ENCODE measurements around the gene TMPRSS3.

DNA sequence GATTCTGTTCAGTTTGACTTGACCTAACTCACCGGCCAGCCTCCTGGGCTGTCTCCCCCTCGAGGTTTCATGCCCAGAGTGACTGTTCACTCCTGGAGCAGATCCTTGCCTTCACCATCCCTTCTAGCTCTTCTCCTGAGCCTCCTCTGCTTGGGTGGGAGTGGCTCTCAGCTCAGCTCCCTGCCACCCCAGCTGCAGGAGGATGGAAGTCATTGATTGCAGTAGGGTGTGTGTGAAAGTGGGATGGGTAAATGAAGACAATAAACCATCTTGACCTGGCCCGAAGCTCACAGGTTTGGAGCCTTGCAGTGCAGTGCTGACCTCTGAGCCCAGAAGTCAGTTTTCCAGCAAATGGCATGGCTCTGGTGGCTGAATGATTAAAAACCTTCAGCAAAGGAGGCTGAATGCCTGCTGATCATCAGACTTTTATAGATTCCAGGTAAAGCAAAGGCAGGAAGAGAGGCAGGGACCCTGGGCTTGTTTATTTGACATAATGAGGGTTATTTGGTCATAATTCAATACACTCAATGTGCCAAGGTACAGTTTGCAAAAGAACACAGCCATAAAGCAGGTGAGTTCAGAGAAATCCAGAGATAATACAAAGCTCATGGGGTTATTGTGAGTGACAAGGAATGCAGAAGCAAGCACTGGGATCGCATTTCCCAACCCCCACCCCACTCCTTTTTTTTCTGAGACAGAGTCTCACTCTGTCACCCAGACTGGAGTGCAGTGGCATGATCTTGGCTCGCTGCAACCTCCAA is 63.1 kb downstream of the TMPRSS3 start:
- TF ChIP-seq, protein P1, sequence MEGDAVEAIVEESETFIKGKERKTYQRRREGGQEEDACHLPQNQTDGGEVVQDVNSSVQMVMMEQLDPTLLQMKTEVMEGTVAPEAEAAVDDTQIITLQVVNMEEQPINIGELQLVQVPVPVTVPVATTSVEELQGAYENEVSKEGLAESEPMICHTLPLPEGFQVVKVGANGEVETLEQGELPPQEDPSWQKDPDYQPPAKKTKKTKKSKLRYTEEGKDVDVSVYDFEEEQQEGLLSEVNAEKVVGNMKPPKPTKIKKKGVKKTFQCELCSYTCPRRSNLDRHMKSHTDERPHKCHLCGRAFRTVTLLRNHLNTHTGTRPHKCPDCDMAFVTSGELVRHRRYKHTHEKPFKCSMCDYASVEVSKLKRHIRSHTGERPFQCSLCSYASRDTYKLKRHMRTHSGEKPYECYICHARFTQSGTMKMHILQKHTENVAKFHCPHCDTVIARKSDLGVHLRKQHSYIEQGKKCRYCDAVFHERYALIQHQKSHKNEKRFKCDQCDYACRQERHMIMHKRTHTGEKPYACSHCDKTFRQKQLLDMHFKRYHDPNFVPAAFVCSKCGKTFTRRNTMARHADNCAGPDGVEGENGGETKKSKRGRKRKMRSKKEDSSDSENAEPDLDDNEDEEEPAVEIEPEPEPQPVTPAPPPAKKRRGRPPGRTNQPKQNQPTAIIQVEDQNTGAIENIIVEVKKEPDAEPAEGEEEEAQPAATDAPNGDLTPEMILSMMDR (IDR thresholded peaks at IDR 0.05), result no peak
- TF ChIP-seq POLR2A (IDR thresholded peaks at IDR 0.05), result no peak
